Measurements from ENCODE around the gene OR8D1.
"Not testable (repeated sequence)": the region's sequence is repeated elsewhere in the genome, so short reads cannot be mapped to it uniquely, and the experiment has no call there.

DNA sequence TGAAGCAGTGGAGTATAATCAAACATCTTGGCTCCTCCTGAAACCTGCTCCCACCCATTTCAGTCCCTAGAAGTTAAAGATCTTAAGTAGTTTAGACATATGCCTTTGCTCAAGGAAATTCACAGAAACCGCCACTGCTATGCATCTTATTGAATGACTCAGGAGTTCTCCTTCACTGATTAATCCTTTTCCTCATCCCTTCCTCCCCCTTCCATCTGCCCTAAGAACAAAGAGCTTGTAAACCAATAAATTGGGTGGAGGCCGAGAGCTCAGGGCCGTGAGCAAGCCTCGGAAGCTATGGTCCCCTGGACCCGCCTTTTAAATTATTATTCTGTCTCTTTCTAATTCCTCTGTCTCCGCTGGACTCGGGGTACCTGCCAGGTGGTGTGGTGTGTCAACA, 42.9 kb downstream of the OR8D1 start:
- TF ChIP-seq, protein P1, sequence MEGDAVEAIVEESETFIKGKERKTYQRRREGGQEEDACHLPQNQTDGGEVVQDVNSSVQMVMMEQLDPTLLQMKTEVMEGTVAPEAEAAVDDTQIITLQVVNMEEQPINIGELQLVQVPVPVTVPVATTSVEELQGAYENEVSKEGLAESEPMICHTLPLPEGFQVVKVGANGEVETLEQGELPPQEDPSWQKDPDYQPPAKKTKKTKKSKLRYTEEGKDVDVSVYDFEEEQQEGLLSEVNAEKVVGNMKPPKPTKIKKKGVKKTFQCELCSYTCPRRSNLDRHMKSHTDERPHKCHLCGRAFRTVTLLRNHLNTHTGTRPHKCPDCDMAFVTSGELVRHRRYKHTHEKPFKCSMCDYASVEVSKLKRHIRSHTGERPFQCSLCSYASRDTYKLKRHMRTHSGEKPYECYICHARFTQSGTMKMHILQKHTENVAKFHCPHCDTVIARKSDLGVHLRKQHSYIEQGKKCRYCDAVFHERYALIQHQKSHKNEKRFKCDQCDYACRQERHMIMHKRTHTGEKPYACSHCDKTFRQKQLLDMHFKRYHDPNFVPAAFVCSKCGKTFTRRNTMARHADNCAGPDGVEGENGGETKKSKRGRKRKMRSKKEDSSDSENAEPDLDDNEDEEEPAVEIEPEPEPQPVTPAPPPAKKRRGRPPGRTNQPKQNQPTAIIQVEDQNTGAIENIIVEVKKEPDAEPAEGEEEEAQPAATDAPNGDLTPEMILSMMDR (IDR thresholded peaks at IDR 0.05): not testable (repeated sequence)
- TF ChIP-seq POLR2A (IDR thresholded peaks at IDR 0.05): not testable (repeated sequence)
